WERI-Rb-1 (cell line): ENCODE measurements around the gene MICAL3.

Experiments
- DNase-seq: peaks from one replicate; pipeline ENCODE4 v3.0.0-alpha.2; 2020
- H3K27ac ChIP-seq: fragments of 250-450 bp; sonication (Bioruptor Pico); 2 replicates; pipeline ENCODE4 v1.5.1; 2020; ENCODE audit warnings: mild to moderate bottlenecking, moderate library complexity
- H3K27me3 ChIP-seq: fragments of 250-450 bp; sonication (Bioruptor Pico); 2 replicates; pipeline ENCODE4 v1.5.1; 2021; ENCODE audit warnings: mild to moderate bottlenecking, low read depth, moderate library complexity; ENCODE audit not compliant: insufficient read depth, severe bottlenecking
- H3K36me3 ChIP-seq: fragments of 250-450 bp; sonication (Bioruptor Pico); 2 replicates; pipeline ENCODE4 v1.5.1; 2020; ENCODE audit warnings: mild to moderate bottlenecking, moderate library complexity
- H3K4me3 ChIP-seq: 2 replicates; pipeline ENCODE4 v1.5.1; 2011; ENCODE audit warnings: low read depth, mild to moderate bottlenecking, control low read depth, low read length
- H3K9me3 ChIP-seq: fragments of 250-450 bp; sonication (Bioruptor Pico); 2 replicates; pipeline ENCODE4 v1.5.1; 2021; ENCODE audit warnings: mild to moderate bottlenecking, moderate library complexity; ENCODE audit not compliant: severe bottlenecking
- CTCF ChIP-seq: IDR thresholded peaks from 2 replicates; pipeline ENCODE4 v1.5.1; 2011; ENCODE audit warnings: low read depth, mild to moderate bottlenecking, control low read depth, inconsistent platforms, low read length

MICAL3 gene

GRCh38 chr22:17823964-17824363 lies 200.4 kb downstream of the MICAL3 start:
- no peak overlapping the region for H3K27ac ChIP-seq
- no peaks in the 10 kb centered on the region for H3K27me3 ChIP-seq
- H3K4me3 ChIP-seq, result no peak overlapping the region
- no peak for DNase-seq
- no peak for TF ChIP-seq CTCF
- H3K9me3 ChIP-seq, result no peaks in the 10 kb centered on the region
- H3K36me3 ChIP-seq, result no peaks in the 10 kb centered on the region; the same call in 1 of the 2 replicates

- Histone ChIP-seq H3K36me3 (no peaks in the 10 kb centered on the region), H3K27me3 (no peaks in the 10 kb centered on the region), H3K27ac (no peak overlapping the region), H3K4me3 (no peak overlapping the region), H3K9me3 (no peaks in the 10 kb centered on the region)
- DNase-seq, result no peak
- no peak for TF ChIP-seq CTCF
These were observed 201.1 kb downstream of the MICAL3 start for GRCh38 chr22:17823226-17823625.

GRCh38 chr22:17822087-17822486 lies 202.3 kb downstream of the MICAL3 start:
- H3K27me3 ChIP-seq, result no peaks in the 10 kb centered on the region
- TF ChIP-seq CTCF, result no peak
- H3K4me3 ChIP-seq, result no peak overlapping the region
- no peaks in the 10 kb centered on the region; the same call in 1 of the 2 replicates for H3K36me3 ChIP-seq
- no peak for DNase-seq
- H3K27ac ChIP-seq, result no peak overlapping the region
- H3K9me3 ChIP-seq, result no peaks in the 10 kb centered on the region

GRCh38 chr22:17820879-17821439 lies 203.4 kb downstream of the MICAL3 start:
- DNase-seq, result no peak
- Histone ChIP-seq H3K9me3 (no peaks in the 10 kb centered on the region), H3K4me3 (no peak overlapping the region), H3K27ac (no peak overlapping the region), H3K27me3 (no peaks in the 10 kb centered on the region), H3K36me3 (peaks cover 3% of the 10 kb centered on the region; the same call in 1 of the 2 replicates)
- no peak for TF ChIP-seq CTCF

- no peak overlapping the region for H3K27ac ChIP-seq
- H3K36me3 ChIP-seq, result peaks cover 5% of the 10 kb centered on the region; the same call in 1 of the 2 replicates
- DNase-seq, result no peak
- H3K27me3 ChIP-seq, result no peaks in the 10 kb centered on the region
- H3K9me3 ChIP-seq, result no peaks in the 10 kb centered on the region
- TF ChIP-seq CTCF, result no peak
- H3K4me3 ChIP-seq, result no peak overlapping the region
These were observed 205.7 kb downstream of the MICAL3 start for GRCh38 chr22:17818649-17819048.

GRCh38 chr22:17818180-17818579 lies 206.2 kb downstream of the MICAL3 start:
- no peaks in the 10 kb centered on the region for H3K9me3 ChIP-seq
- no peak for DNase-seq
- no peak overlapping the region for H3K4me3 ChIP-seq
- H3K36me3 ChIP-seq, result peaks cover 5% of the 10 kb centered on the region; the same call in 1 of the 2 replicates
- no peaks in the 10 kb centered on the region for H3K27me3 ChIP-seq
- no peak for TF ChIP-seq CTCF
- H3K27ac ChIP-seq, result no peak overlapping the region
